ENCODE data around the gene CD93. TPM values are rescaled to one million over a fixed set of nuclear protein-coding genes. Genes with fewer than 3 reads are reported as not detected.

CD93 gene
- polyA plus RNA-seq, 2 of the 4 experiments (the other 2 are of a cell fraction): not detected

DNA sequence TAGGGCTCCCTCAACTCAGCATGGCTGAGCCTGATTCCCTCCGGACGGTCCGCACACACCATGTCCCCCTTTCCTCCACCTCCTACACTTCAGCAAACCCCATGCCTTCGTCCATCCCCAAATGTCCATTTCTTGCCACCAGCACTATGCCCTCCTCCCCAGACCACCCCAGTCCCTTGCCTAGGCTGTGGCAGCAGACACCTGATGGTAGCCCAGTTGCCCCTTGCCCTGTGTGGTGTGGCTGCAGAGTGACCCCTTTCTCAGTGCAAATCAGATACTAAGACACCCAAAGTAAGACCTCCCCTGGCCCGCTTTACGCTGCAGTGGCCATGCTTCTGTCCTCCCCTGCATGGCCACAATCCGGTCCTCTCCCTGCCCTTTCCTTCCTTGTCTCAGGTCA lies 34.1 kb upstream of the CD93 start:
- Histone ChIP-seq H3K9me3 (no peaks in the 10 kb centered on the region), H3K27ac (no peak overlapping the region), H3K4me2 (no peak overlapping the region), H3K4me3 (no peak overlapping the region), H3K4me1 (no peaks in the 10 kb centered on the region)
- no peak for DNase-seq (ENCODE audit: low read depth in 1 of 2, low spot score in 1 of 2)
- no peak for ATAC-seq
- FAIRE-seq: no peak
- POLR2A ChIA-PET: no interaction called here
- TF ChIP-seq SREBF2 (IDR thresholded peaks at IDR 0.05) (no peak), TP53 (CRISPR knock-in tag; IDR thresholded peaks at IDR 0.05) (no peak), KDM5A (IDR thresholded peaks at IDR 0.05) (no peak), MYC (IDR thresholded peaks at IDR 0.05; ENCODE audit: borderline replicate concordance, low read length) (no peak), ZNF302 (CRISPR knock-in tag; IDR thresholded peaks at IDR 0.05) (no peak), JUN (IDR thresholded peaks at IDR 0.05) (no peak), HEYL (CRISPR knock-in tag; IDR thresholded peaks at IDR 0.05) (no peak), CHD4 (IDR thresholded peaks at IDR 0.05; ENCODE audit: borderline replicate concordance) (no peak), CBX2 (IDR thresholded peaks at IDR 0.05; ENCODE audit: borderline replicate concordance, low read depth) (no peak), SMC3 (IDR thresholded peaks at IDR 0.05) (no peak), HOXB13 (CRISPR knock-in tag; IDR thresholded peaks at IDR 0.05; ENCODE audit: low read depth) (no peak), RNF2 (IDR thresholded peaks at IDR 0.05; ENCODE audit: borderline replicate concordance, low read depth) (no peak), NFE2L2 (conservative IDR thresholded peaks at IDR 0.05; ENCODE audit: low read length) (no peak), KDM1A (IDR thresholded peaks at IDR 0.05; ENCODE audit: low read depth) (no peak)
- TF ChIP-seq, protein P1, sequence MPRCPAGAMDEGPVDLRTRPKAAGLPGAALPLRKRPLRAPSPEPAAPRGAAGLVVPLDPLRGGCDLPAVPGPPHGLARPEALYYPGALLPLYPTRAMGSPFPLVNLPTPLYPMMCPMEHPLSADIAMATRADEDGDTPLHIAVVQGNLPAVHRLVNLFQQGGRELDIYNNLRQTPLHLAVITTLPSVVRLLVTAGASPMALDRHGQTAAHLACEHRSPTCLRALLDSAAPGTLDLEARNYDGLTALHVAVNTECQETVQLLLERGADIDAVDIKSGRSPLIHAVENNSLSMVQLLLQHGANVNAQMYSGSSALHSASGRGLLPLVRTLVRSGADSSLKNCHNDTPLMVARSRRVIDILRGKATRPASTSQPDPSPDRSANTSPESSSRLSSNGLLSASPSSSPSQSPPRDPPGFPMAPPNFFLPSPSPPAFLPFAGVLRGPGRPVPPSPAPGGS (IDR thresholded peaks at IDR 0.05): no peak
- TF ChIP-seq, protein P2, sequence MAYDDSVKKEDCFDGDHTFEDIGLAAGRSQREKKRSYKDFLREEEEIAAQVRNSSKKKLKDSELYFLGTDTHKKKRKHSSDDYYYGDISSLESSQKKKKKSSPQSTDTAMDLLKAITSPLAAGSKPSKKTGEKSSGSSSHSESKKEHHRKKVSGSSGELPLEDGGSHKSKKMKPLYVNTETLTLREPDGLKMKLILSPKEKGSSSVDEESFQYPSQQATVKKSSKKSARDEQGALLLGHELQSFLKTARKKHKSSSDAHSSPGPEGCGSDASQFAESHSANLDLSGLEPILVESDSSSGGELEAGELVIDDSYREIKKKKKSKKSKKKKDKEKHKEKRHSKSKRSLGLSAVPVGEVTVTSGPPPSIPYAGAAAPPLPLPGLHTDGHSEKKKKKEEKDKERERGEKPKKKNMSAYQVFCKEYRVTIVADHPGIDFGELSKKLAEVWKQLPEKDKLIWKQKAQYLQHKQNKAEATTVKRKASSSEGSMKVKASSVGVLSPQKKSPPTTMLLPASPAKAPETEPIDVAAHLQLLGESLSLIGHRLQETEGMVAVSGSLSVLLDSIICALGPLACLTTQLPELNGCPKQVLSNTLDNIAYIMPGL (CRISPR knock-in tag; IDR thresholded peaks at IDR 0.05; ENCODE audit: borderline replicate concordance): no peak
- 72% methylated on average over 6 of the region's 7 CpGs for WGBS (ENCODE audit: missing lambda C conversion rate)
- CTCF ChIA-PET: interaction anchor here (1.0 kb wide), 2 partner anchors 11 to 125 kb away, joined by 3 to 4 read pairs; no protein-coding TSS in a partner anchor

DNA sequence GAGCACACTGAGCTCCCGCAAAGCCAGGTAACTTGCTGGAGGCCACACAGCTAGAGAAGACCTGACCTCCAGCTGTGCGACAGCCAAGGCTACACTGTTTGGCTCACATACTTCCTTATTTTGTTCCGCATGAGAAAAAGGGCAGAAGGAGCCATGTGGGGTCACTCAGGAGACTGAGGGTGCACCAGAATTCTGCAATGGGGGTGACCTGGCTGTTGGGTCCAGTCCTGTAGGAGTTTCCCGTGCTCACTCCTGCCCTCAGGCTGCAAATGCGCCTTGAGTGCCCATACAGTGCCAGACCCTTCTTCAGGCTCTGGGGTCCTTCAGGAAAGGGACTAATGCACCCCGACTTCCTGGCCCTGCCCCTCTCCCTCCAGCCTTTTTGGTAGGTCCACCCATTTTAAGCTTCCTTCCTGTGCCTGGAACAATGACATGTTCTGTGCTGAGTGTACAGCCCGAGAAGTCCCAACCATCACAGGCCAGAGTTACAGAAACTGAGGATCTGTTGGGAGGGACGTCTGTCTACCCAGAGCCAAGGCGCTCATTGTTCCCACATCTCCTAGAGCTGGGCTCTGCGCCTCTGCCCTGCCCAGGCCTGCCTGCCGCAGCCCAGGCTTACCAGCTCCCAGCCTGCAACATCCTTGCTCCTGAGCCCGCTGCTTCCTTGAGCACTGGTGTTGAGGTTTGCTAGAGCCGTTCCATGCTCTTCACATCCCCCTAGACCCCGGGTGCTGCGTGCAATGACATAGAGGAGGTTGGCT lies 33.5 kb upstream of the CD93 start:
- FAIRE-seq (no peak), DNase-seq (ENCODE audit: low read depth in 1 of 2, low spot score in 1 of 2) (no peak), ATAC-seq (no peak)
- ChIA-PET POLR2A (no interaction called here), CTCF (interaction anchor here (1.0 to 1.4 kb wide), 3 partner anchors 11 to 125 kb away, joined by 3 to 4 read pairs (median 3); no protein-coding TSS in a partner anchor)
- WGBS (ENCODE audit: missing lambda C conversion rate): 63% methylated on average over 15 of the region's 15 CpGs
- TF ChIP-seq PHF8 (IDR thresholded peaks at IDR 0.05; ENCODE audit: borderline replicate concordance, low read depth): no peak
- no peak for TF ChIP-seq MYC (IDR thresholded peaks at IDR 0.05; ENCODE audit: borderline replicate concordance, low read length)
- no peak for TF ChIP-seq NFE2L2 (conservative IDR thresholded peaks at IDR 0.05; ENCODE audit: low read length)
- Histone ChIP-seq H3K4me3 (no peak overlapping the region), H3K9me3 (no peaks in the 10 kb centered on the region), H3K4me2 (no peak overlapping the region), H3K4me1 (no peaks in the 10 kb centered on the region), H3K27ac (no peak overlapping the region)

DNA sequence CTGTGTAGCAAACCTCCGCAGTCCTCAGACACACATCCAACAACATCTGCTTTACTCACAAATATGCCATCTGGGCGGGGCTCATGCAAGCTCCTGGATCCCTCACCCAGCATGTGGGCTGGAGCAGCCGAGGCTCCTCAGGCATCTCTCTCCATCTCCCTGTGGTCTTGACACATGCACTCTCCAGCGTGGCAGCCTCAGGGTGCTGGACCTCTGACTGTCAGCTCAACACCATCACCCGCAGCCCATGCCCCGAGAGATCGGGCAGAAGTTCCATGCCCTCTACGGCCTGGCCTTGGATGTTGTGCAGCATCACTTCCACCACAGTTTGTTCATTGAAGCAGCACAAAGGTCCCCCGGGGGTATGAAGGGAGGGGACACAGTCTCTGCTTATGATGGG lies 32.6 kb upstream of the CD93 start:
- Histone ChIP-seq H3K4me2 (no peak overlapping the region), H3K27ac (no peak overlapping the region), H3K4me1 (no peaks in the 10 kb centered on the region), H3K9me3 (no peaks in the 10 kb centered on the region), H3K4me3 (no peak overlapping the region)
- FAIRE-seq (no peak), DNase-seq (ENCODE audit: low read depth in 1 of 2, low spot score in 1 of 2) (no peak), ATAC-seq (no peak)
- WGBS (ENCODE audit: missing lambda C conversion rate): 65% methylated on average over 4 of the region's 9 CpGs
- ChIA-PET POLR2A (no interaction called here), CTCF (interaction anchor here (1.3 to 1.4 kb wide), 2 partner anchors 11 to 116 kb away, joined by 3 read pairs; no protein-coding TSS in a partner anchor)
- TF ChIP-seq, protein P3, sequence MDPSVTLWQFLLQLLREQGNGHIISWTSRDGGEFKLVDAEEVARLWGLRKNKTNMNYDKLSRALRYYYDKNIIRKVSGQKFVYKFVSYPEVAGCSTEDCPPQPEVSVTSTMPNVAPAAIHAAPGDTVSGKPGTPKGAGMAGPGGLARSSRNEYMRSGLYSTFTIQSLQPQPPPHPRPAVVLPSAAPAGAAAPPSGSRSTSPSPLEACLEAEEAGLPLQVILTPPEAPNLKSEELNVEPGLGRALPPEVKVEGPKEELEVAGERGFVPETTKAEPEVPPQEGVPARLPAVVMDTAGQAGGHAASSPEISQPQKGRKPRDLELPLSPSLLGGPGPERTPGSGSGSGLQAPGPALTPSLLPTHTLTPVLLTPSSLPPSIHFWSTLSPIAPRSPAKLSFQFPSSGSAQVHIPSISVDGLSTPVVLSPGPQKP (IDR thresholded peaks at IDR 0.05; ENCODE audit: low read depth, low read length): no peak
- TF ChIP-seq NPAS2 (CRISPR knock-in tag; IDR thresholded peaks at IDR 0.05; ENCODE audit: borderline replicate concordance): no peak
- no peak for TF ChIP-seq ZSCAN20 (CRISPR knock-in tag; IDR thresholded peaks at IDR 0.05)
- no peak for TF ChIP-seq CBX8 (IDR thresholded peaks at IDR 0.05)
- TF ChIP-seq FOXS1 (CRISPR knock-in tag; IDR thresholded peaks at IDR 0.05): no peak
- no peak for TF ChIP-seq MYC (IDR thresholded peaks at IDR 0.05; ENCODE audit: borderline replicate concordance, low read length)
- TF ChIP-seq, protein P4, sequence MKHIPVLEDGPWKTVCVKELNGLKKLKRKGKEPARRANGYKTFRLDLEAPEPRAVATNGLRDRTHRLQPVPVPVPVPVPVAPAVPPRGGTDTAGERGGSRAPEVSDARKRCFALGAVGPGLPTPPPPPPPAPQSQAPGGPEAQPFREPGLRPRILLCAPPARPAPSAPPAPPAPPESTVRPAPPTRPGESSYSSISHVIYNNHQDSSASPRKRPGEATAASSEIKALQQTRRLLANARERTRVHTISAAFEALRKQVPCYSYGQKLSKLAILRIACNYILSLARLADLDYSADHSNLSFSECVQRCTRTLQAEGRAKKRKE (CRISPR knock-in tag; IDR thresholded peaks at IDR 0.05; ENCODE audit: low read depth): no peak
- no peak for TF ChIP-seq HOXB13 (CRISPR knock-in tag; IDR thresholded peaks at IDR 0.05; ENCODE audit: low read depth)
- TF ChIP-seq, protein P5, sequence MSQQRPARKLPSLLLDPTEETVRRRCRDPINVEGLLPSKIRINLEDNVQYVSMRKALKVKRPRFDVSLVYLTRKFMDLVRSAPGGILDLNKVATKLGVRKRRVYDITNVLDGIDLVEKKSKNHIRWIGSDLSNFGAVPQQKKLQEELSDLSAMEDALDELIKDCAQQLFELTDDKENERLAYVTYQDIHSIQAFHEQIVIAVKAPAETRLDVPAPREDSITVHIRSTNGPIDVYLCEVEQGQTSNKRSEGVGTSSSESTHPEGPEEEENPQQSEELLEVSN (IDR thresholded peaks at IDR 0.05; ENCODE audit: borderline replicate concordance, low read depth): no peak
- TF ChIP-seq NFE2L2 (conservative IDR thresholded peaks at IDR 0.05; ENCODE audit: low read length): no peak
- no peak for TF ChIP-seq POLR2A (IDR thresholded peaks at IDR 0.05; ENCODE audit: low read length)
- TF ChIP-seq, protein P2 (CRISPR knock-in tag; IDR thresholded peaks at IDR 0.05; ENCODE audit: borderline replicate concordance): no peak
